Esophagus muscularis mucosa (tissue), 4 donors: ENCODE measurements around the gene ANKS1B. TPM values are rescaled to one million over a fixed set of nuclear protein-coding genes. Genes with fewer than 3 reads are reported as not detected.

Experiments used
- DNase-seq: peaks from one replicate; pipeline ENCODE4 v3.0.0-alpha.2; 2017; ENCODE audit errors: extremely low spot score
- H3K27ac ChIP-seq, 4 donors: fragments of 200-600 bp; sonication (generic); replicated peaks in 1 of 4; 1 replicate in 3 of 4; 2 replicates in 1 of 4; pipeline ENCODE4 v1.5.1; 2016 to 2019; ENCODE audit warnings: mild to moderate bottlenecking in 1 of 4
- H3K27me3 ChIP-seq, 4 donors: fragments of 200-600 bp; sonication (generic); one replicate each; pipeline versions ENCODE4 v1.5.1 to v1.6.0; 2016 to 2019
- H3K36me3 ChIP-seq, 4 donors: fragments of 200-600 bp; sonication (generic); one replicate each; pipeline ENCODE4 v1.5.1; 2016 to 2019
- H3K4me1 ChIP-seq, 4 donors: fragments of 200-600 bp; sonication (generic); one replicate each; pipeline ENCODE4 v1.5.1; 2016 to 2019
- H3K4me3 ChIP-seq, 4 donors: fragments of 200-600 bp; sonication (generic); 1 replicate in 2 of 4; 2 replicates in 2 of 4; pipeline ENCODE4 v1.5.1; 2016 to 2019; ENCODE audit warnings: mild to moderate bottlenecking in 4 of 4, moderate library complexity in 1 of 4
- H3K9me3 ChIP-seq, 4 donors: fragments of 200-600 bp; sonication (generic); 1 replicate in 3 of 4; 2 replicates in 1 of 4; pipeline ENCODE4 v1.5.1; 2016 to 2019
- CTCF ChIP-seq, 3 experiments: fragments of 200-600 bp in 2 of 3; fragments of 450-650 bp in 1 of 3; sonication (generic) in 2 of 3; IDR thresholded peaks; one replicate each; pipeline ENCODE4 v1.5.1; 2017 to 2019; ENCODE audit warnings: antibody characterized with exemption in 3 of 3, mild to moderate bottlenecking in 2 of 3, moderate library complexity in 1 of 3
- EP300 ChIP-seq: sonication (generic); formaldehyde crosslinking; IDR thresholded peaks from one replicate; pipeline ENCODE4 v1.6.1; 2017; ENCODE audit warnings: antibody characterized with exemption
- POLR2A ChIP-seq: fragments of 450-650 bp; IDR thresholded peaks from one replicate; pipeline ENCODE4 v1.6.1; 2017; ENCODE audit warnings: antibody characterized with exemption, moderate library complexity, mild to moderate bottlenecking, low read depth
- POLR2AphosphoS5 ChIP-seq, 2 donors: sonication (generic); formaldehyde crosslinking; IDR thresholded peaks; one replicate each; pipeline ENCODE4 v1.6.1; 2017; ENCODE audit warnings: antibody characterized with exemption in 2 of 2
- WGBS: methylation state at CpG from one replicate; pipeline ENCODE4 v1.1.5; 2018; 5-methylcytosine and 5-hydroxymethylcytosine counted together
- intact Hi-C: fragments of 100-400 bp; cut with DNase I; formaldehyde crosslinking; loops from one replicate; pipeline ENCODE4 v1.15.1; 2023
- total RNA-seq, 4 donors: library from RNA; depleted of rRNA; stranded (reverse); fragments of >200 nt; gene quantifications; one replicate each; pipeline versions ENCODE4 v1.1.0 to v1.2.1, GENCODE V29; 2016

The ANKS1B gene
- total RNA-seq, 4 donors from 2014 or later, result 20.4 to 28.7 (median 21.6) TPM

- Histone ChIP-seq H3K27me3 (no peaks in the 10 kb centered on the region), H3K4me3 (no peak overlapping the region), H3K36me3 (no peaks in the 10 kb centered on the region), H3K4me1 (no peaks in the 10 kb centered on the region), H3K27ac (no peak overlapping the region), H3K9me3 (no peaks in the 10 kb centered on the region)
- intact Hi-C loops, result no loop called here
- DNase-seq, result no peak
- WGBS, result 82% methylated on average over 2 of the region's 2 CpGs
- TF ChIP-seq EP300 (no peak), POLR2A (no peak), POLR2AphosphoS5 (IDR thresholded peaks at IDR 0.05) (no peak), CTCF (IDR thresholded peaks at IDR 0.05) (no peak)
These were observed 1177.5 kb downstream of the ANKS1B start for GRCh38 chr12:98807187-98807586.

DNA sequence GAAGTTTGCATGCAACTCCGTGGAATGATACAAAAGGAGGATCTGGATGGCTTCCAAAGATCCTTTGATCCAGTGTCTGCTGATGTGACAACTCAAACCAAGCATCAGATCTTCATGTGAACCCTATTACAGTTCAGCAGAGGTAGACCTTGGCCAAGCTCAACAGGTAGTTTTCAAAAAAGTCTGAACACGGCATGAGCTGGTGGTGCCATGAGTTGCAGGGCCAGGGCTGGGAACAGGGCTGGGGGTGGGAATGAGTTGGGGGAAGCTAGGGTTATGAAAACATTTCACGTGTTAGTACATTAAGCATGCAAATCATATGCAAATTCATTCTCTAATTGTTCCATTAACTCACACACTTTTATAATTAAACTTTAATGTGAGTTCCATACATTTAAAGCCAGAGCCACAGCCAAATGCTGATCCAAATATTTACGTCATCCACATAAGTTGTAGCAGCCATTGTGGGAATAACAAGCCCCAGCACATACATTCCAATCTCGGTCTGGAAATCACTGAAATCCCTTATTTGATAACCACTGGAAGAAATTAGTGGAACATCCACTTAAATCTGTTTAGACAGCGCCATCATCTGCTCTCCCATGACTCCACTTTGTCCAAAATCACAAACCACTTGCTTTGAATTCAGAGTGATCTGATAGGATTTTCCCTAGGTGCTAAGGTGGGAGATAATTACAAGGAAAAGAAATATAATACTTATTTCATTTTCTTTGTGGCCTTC lies 1181.1 kb downstream of the ANKS1B start:
- Histone ChIP-seq H3K27me3 (no peaks in the 10 kb centered on the region), H3K27ac (no peak overlapping the region), H3K4me3 (no peak overlapping the region), H3K9me3 (no peaks in the 10 kb centered on the region), H3K36me3 (no peaks in the 10 kb centered on the region), H3K4me1 (no peaks in the 10 kb centered on the region)
- DNase-seq, result no peak
- TF ChIP-seq CTCF (IDR thresholded peaks at IDR 0.05) (no peak), EP300 (no peak), POLR2A (no peak), POLR2AphosphoS5 (IDR thresholded peaks at IDR 0.05) (no peak)
- 84% methylated on average over 6 of the region's 6 CpGs for WGBS
- intact Hi-C loops, result no loop called here

DNA sequence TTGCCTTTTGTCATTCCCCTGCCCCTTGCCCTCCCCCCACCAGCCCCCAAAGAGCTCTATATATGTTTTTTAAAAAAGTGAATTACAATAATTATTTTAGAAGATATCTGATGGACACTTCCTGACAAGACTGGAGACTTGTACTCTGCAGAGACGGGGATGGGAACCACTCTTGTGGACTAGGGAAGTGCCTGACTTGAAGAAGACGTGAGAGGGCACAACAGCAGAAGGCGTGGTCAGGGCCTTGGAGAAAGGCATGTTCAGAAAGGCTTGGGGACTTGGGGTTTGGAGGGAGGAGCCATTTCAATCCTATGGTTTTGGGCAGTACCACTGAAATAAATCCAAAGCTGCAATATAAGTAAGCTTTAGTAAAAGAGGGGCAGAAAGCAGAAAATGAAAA lies 1184.9 kb downstream of the ANKS1B start:
- WGBS, result 87% methylated on average over 3 of the region's 3 CpGs
- H3K4me1 ChIP-seq, result no peaks in the 10 kb centered on the region
- no peaks in the 10 kb centered on the region for H3K27me3 ChIP-seq
- H3K36me3 ChIP-seq, result no peaks in the 10 kb centered on the region
- no peak overlapping the region for H3K4me3 ChIP-seq
- H3K9me3 ChIP-seq, result no peaks in the 10 kb centered on the region
- DNase-seq, result no peak
- H3K27ac ChIP-seq, result no peak overlapping the region
- TF ChIP-seq CTCF (IDR thresholded peaks at IDR 0.05) (no peak), POLR2AphosphoS5 (IDR thresholded peaks at IDR 0.05) (no peak), EP300 (no peak), POLR2A (no peak)
- intact Hi-C loops, result no loop called here

- H3K36me3 ChIP-seq, result no peaks in the 10 kb centered on the region
- H3K9me3 ChIP-seq, result no peaks in the 10 kb centered on the region
- no peak for DNase-seq
- H3K27ac ChIP-seq, result no peak overlapping the region
- no peak overlapping the region for H3K4me3 ChIP-seq
- TF ChIP-seq POLR2A (no peak), POLR2AphosphoS5 (IDR thresholded peaks at IDR 0.05) (no peak), CTCF (IDR thresholded peaks at IDR 0.05) (no peak), EP300 (no peak)
- no peaks in the 10 kb centered on the region for H3K4me1 ChIP-seq
- 79% methylated on average over 3 of the region's 3 CpGs for WGBS
- intact Hi-C loops, result no loop called here
- H3K27me3 ChIP-seq, result no peaks in the 10 kb centered on the region
These were observed 1185.5 kb downstream of the ANKS1B start for GRCh38 chr12:98799146-98799810.
